IPS DF 6.9 (cell line): ENCODE results near the gene ATL3.

Experiments
- DNase-seq: peaks from one replicate; pipeline ENCODE4 v3.0.0-alpha.2; 2013; ENCODE audit warnings: low read depth, low spot score
- H3K27ac ChIP-seq: one replicate; pipeline ENCODE4 v1.5.1; 2013; ENCODE audit warnings: low read length, control low read depth
- H3K27me3 ChIP-seq: 2 replicates; pipeline ENCODE4 v1.6.1; 2013; ENCODE audit warnings: mild to moderate bottlenecking, low read length; ENCODE audit not compliant: control insufficient read depth, insufficient read depth
- H3K36me3 ChIP-seq: 2 replicates; pipeline ENCODE4 v1.6.1; 2013; ENCODE audit warnings: low read length; ENCODE audit not compliant: control insufficient read depth, insufficient read depth
- H3K4me1 ChIP-seq: 2 replicates; pipeline ENCODE4 v1.6.1; 2013; ENCODE audit warnings: low read length; ENCODE audit not compliant: control insufficient read depth, insufficient read depth
- H3K4me3 ChIP-seq: 2 replicates; pipeline ENCODE4 v1.5.1; 2013; ENCODE audit warnings: mild to moderate bottlenecking, low read length
- H3K9me3 ChIP-seq: 2 replicates; pipeline ENCODE4 v1.6.1; 2013; ENCODE audit warnings: low read length, inconsistent platforms; ENCODE audit not compliant: control insufficient read depth, insufficient read depth
- WGBS: extraction: QIAGEN DNeasy Blood & Tissue Kit; methylation state at CpG from one replicate; pipeline ENCODE4 v1.1.7; 2013; ENCODE audit warnings: mixed read lengths, missing lambda C conversion rate; ENCODE audit not compliant: insufficient read length, insufficient coverage; 5-methylcytosine and 5-hydroxymethylcytosine counted together

Gene ATL3

GRCh38 chr11:63671322-63672155 lies at the start of gene ATL3:
ATL3 (minus strand) TSS chr11:63671376; CDS start chr11:63671335, 41 bp downstream.
- no peaks in the 10 kb centered on the region for H3K9me3 ChIP-seq
- no peak within 1 kb of the TSS for H3K27ac ChIP-seq
- no CpG with 5 or more reads among the region's 69 CpGs for WGBS
- peak within 1 kb of the TSS; percentile 48; the same call in 1 of the 2 replicates for H3K4me3 ChIP-seq
- no peaks in the 10 kb centered on the region; the same call in 1 of the 2 replicates for H3K4me1 ChIP-seq
- DNase-seq, result peak; percentile 95
- no peaks in the 10 kb centered on the region for H3K36me3 ChIP-seq
- no peaks in the 10 kb centered on the region for H3K27me3 ChIP-seq

DNA sequence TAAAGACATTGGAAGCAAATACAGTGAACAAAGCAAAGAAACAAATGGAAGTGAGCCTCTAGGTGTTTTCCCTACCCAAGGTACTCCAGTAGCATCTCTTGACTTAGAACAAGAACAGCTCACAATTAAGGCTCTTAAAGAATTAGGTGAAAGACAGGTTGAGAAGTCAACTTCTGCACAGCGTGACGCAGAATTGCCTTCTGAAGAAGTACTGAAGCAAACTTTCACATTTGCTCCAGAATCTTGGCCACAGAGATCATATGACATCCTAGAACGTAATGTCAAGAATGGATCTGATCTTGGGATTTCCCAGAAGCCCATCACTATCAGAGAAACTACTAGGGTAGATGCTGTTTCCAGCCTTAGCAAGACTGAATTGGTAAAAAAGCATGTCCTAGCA lies 49.4 kb upstream of the ATL3 start:
- H3K36me3 ChIP-seq, result no peaks in the 10 kb centered on the region
- WGBS, result no CpG with 5 or more reads among the region's 3 CpGs
- DNase-seq, result no peak
- H3K4me3 ChIP-seq, result no peak overlapping the region
- no peaks in the 10 kb centered on the region for H3K9me3 ChIP-seq
- no peak overlapping the region for H3K27ac ChIP-seq
- H3K27me3 ChIP-seq, result no peaks in the 10 kb centered on the region
- H3K4me1 ChIP-seq, result no peaks in the 10 kb centered on the region

GRCh38 chr11:63719987-63720386 lies 48.8 kb upstream of the ATL3 start:
- Histone ChIP-seq H3K36me3 (no peaks in the 10 kb centered on the region), H3K9me3 (no peaks in the 10 kb centered on the region), H3K4me3 (no peak overlapping the region), H3K27me3 (no peaks in the 10 kb centered on the region), H3K4me1 (no peaks in the 10 kb centered on the region), H3K27ac (no peak overlapping the region)
- WGBS, result no CpG with 5 or more reads among the region's 2 CpGs
- DNase-seq, result no peak

DNA sequence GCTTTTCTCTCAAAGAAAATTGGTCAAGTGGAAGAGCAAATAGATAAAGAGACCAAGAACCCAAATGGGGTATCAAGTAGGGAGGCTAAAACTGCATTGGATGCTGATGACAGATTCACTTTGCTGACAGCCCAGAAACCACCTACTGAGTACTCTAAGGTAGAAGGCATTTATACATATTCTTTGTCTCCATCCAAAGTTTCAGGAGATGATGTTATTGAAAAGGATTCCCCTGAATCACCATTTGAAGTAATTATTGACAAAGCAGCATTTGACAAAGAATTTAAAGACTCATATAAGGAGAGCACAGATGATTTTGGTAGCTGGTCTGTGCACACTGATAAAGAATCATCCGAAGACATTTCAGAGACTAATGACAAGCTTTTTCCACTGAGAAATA lies 47.8 kb upstream of the ATL3 start:
- no peak for DNase-seq
- no peaks in the 10 kb centered on the region for H3K4me1 ChIP-seq
- WGBS, result no CpG with 5 or more reads among the region's 1 CpG

DNA sequence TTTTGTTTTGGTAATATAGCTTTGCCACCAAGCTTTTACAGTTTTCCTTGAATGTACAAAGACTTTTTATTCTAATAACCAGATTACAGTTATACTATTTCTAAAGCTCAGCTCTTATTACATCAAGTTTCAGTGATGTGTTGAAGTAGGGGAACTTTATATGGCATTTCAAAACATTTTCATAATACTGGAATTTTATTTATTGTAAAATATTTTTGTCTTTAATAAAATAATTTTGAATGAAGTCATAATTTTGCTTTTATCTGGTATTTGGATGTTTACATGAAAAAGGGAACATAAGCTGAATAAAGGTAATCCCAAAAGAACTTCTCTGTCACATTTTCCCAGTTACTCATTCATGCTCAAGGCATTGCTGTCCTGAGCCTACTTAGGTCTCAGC lies 44.9 kb upstream of the ATL3 start:
- no peaks in the 10 kb centered on the region for H3K4me1 ChIP-seq
- no peaks in the 10 kb centered on the region for H3K9me3 ChIP-seq
- H3K36me3 ChIP-seq, result no peaks in the 10 kb centered on the region
- H3K27ac ChIP-seq, result no peak overlapping the region
- no peaks in the 10 kb centered on the region for H3K27me3 ChIP-seq
- DNase-seq, result no peak
- H3K4me3 ChIP-seq, result no peak overlapping the region

More for the DNA sequence above, 47.8 kb upstream of the ATL3 start:
- H3K9me3 ChIP-seq, result no peaks in the 10 kb centered on the region
- no peak overlapping the region for H3K27ac ChIP-seq
- H3K4me3 ChIP-seq, result no peak overlapping the region
- H3K27me3 ChIP-seq, result no peaks in the 10 kb centered on the region
- H3K36me3 ChIP-seq, result no peaks in the 10 kb centered on the region

- H3K27ac ChIP-seq, result no peak overlapping the region
- WGBS, result 100% methylated on average over 1 of the region's 2 CpGs
- DNase-seq, result no peak
Observed at GRCh38 chr11:63713766-63714165, 42.6 kb upstream of the ATL3 start.

GRCh38 chr11:63711838-63712237 lies 40.7 kb upstream of the ATL3 start:
- H3K4me1 ChIP-seq, result no peaks in the 10 kb centered on the region
- no peak overlapping the region for H3K27ac ChIP-seq

More at GRCh38 chr11:63713766-63714165, 42.6 kb upstream of the ATL3 start:
- no peaks in the 10 kb centered on the region for H3K27me3 ChIP-seq
- no peak overlapping the region for H3K4me3 ChIP-seq
- H3K4me1 ChIP-seq, result no peaks in the 10 kb centered on the region
- no peaks in the 10 kb centered on the region for H3K9me3 ChIP-seq
- no peaks in the 10 kb centered on the region for H3K36me3 ChIP-seq

DNA sequence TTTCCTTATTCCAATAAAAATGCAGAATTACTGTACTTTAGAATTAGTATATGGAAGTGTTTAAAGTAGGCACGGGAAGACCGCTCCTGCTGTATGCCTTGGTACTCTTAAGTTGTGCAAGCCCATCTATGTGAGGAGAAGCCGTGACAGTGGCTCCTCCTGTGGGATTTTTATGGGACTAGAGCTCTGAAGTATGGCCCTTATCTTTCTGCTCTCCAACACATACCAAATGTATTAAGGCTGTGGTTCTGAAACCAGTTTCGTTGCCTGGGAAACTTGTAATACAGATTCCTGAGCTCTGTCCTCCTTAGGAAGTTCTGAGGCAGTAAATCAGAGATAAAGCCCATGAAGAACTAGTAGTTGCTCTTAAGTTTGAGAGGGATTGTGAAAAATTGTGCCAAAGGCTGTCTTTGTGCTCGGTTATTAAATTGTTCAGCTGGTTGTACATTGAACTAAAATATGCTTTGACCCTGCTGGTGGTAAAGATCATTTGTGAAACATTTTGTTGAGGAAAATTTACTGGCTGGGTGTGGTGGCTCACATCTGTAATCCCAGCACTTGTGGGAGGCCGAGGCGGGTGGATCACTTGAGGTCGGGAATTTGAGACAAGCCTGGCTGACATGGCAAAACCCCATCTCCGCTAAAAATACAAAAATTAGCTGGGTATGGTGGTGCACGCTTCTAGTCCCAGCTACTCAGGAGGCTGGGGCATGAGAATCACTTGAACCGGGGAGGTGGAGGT lies 39.5 kb upstream of the ATL3 start:
- no peak for DNase-seq
- Histone ChIP-seq H3K9me3 (no peaks in the 10 kb centered on the region), H3K27ac (no peak overlapping the region), H3K4me1 (no peaks in the 10 kb centered on the region), H3K4me3 (no peak overlapping the region), H3K27me3 (no peaks in the 10 kb centered on the region), H3K36me3 (no peaks in the 10 kb centered on the region)
- no CpG with 5 or more reads among the region's 11 CpGs for WGBS

More at GRCh38 chr11:63711838-63712237, 40.7 kb upstream of the ATL3 start:
- Histone ChIP-seq H3K4me3 (no peak overlapping the region), H3K9me3 (no peaks in the 10 kb centered on the region), H3K36me3 (no peaks in the 10 kb centered on the region), H3K27me3 (no peaks in the 10 kb centered on the region)
- DNase-seq, result no peak
- no CpG with 5 or more reads among the region's 6 CpGs for WGBS

DNA sequence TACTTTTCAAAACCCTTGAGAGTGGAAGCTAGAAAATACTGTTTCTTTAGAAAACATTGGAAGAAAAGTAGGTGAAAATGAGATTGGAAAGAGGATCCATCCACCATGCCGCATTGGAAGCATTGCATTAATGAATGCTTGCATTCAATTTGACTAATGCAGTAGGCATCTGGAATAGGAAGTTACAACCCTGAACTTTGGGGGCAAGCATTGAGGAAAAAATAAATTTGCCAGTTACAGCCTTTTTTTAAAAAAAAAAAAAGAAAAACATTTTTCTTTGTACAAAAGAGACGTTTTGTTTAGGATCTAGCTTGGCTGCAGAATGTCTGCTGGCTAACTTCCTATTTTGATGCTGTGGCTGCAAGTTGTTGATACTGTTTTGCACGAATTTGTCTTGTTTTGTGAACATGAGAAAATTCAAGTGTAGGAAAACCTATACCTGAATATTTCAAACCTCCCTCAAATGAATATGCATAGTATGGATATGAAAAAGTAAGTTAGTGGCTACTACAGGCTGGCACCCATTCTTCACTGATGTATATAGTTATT lies 38.2 kb upstream of the ATL3 start:
- no peaks in the 10 kb centered on the region for H3K4me1 ChIP-seq
- no peaks in the 10 kb centered on the region for H3K36me3 ChIP-seq
- WGBS, result no CpG with 5 or more reads among the region's 3 CpGs
- H3K27ac ChIP-seq, result no peak overlapping the region
- no peaks in the 10 kb centered on the region for H3K9me3 ChIP-seq
- DNase-seq, result no peak
- no peaks in the 10 kb centered on the region for H3K27me3 ChIP-seq
- H3K4me3 ChIP-seq, result no peak overlapping the region

- Histone ChIP-seq H3K4me1 (no peaks in the 10 kb centered on the region), H3K27me3 (no peaks in the 10 kb centered on the region), H3K36me3 (no peaks in the 10 kb centered on the region), H3K9me3 (no peaks in the 10 kb centered on the region), H3K27ac (no peak overlapping the region), H3K4me3 (no peak overlapping the region)
- WGBS, result no CpG with 5 or more reads among the region's 1 CpG
- no peak for DNase-seq
Observed at GRCh38 chr11:63708764-63709163, 37.6 kb upstream of the ATL3 start.
